ENCODE measurements around the gene TGFB3. TPM values are rescaled to one million over a fixed set of nuclear protein-coding genes. Genes with fewer than 3 reads are reported as not detected.

TGFB3 gene
- total RNA-seq, 4 donors from 2014 or later, result 16.1 to 85.3 (median 55.0) TPM

GRCh38 chr14:75987201-75987970 is 5.6 kb upstream of the TGFB3 start:
- H3K4me1 ChIP-seq, result peaks cover 0 to 5% of the 10 kb centered on the region in 2 donors
- no peak for TF ChIP-seq CTCF (IDR thresholded peaks at IDR 0.05)
- no peak for TF ChIP-seq POLR2A (IDR thresholded peaks at IDR 0.05)
- peak overlapping the region; percentile 81 to 87 for H3K27ac ChIP-seq
- H3K4me3 ChIP-seq, result no peak overlapping the region
- no peak for DNase-seq
- H3K36me3 ChIP-seq, result no peaks in the 10 kb centered on the region
- intact Hi-C loops (cut with DNase I; ENCODE audit: low total_unique reads), result no loop called here
- no peaks in the 10 kb centered on the region for H3K9me3 ChIP-seq
- no peaks in the 10 kb centered on the region for H3K27me3 ChIP-seq

GRCh38 chr14:75986439-75986765 is 4.6 kb upstream of the TGFB3 start:
- Histone ChIP-seq H3K27ac (peak overlapping the region; percentile 87 to 97), H3K9me3 (no peaks in the 10 kb centered on the region), H3K27me3 (no peaks in the 10 kb centered on the region), H3K4me3 (peak overlapping the region; percentile 75 to 84), H3K36me3 (no peaks in the 10 kb centered on the region), H3K4me1 (peaks cover 0 to 5% of the 10 kb centered on the region in 2 donors)
- TF ChIP-seq CTCF (IDR thresholded peaks at IDR 0.05) (no peak), POLR2A (IDR thresholded peaks at IDR 0.05) (no peak)
- intact Hi-C loops (cut with DNase I; ENCODE audit: low total_unique reads), result no loop called here
- DNase-seq, result no peak

- Histone ChIP-seq H3K27ac (peak within 1 kb of the TSS; percentile 97 to 99), H3K4me1 (peaks cover 0 to 5% of the 10 kb centered on the region in 2 donors), H3K27me3 (no peaks in the 10 kb centered on the region), H3K9me3 (no peaks in the 10 kb centered on the region), H3K4me3 (peak within 1 kb of the TSS; percentile 75 to 84), H3K36me3 (no peaks in the 10 kb centered on the region)
- peak; percentile 90 to 95 for DNase-seq
- intact Hi-C loops (cut with DNase I; ENCODE audit: low total_unique reads), result no loop called here
- TF ChIP-seq POLR2A (IDR thresholded peaks at IDR 0.05) (peak; percentile 62 to 86), CTCF (IDR thresholded peaks at IDR 0.05) (peak in 1 of 4 experiments; percentile 13)
Measured at GRCh38 chr14:75985618-75986438, 4.0 kb upstream of the TGFB3 start, which contains the start of gene IFT43. TSS of gene IFT43 (plus strand) at chr14:75985763. CDS start at chr14:75985787, 24 bp downstream.

- no peak for DNase-seq
- Histone ChIP-seq H3K4me3 (no peak overlapping the region), H3K9me3 (no peaks in the 10 kb centered on the region), H3K27me3 (no peaks in the 10 kb centered on the region), H3K27ac (peak overlapping the region; percentile 97 to 99), H3K36me3 (no peaks in the 10 kb centered on the region), H3K4me1 (peaks cover 0 to 9% of the 10 kb centered on the region in 2 donors)
- intact Hi-C loops (cut with DNase I; ENCODE audit: low total_unique reads), result no loop called here
- TF ChIP-seq CTCF (IDR thresholded peaks at IDR 0.05) (no peak), POLR2A (IDR thresholded peaks at IDR 0.05) (no peak)
Measured at GRCh38 chr14:75984674-75985073, 2.9 kb upstream of the TGFB3 start.

- no peaks in the 10 kb centered on the region for H3K27me3 ChIP-seq
- H3K27ac ChIP-seq, result peak overlapping the region; percentile 97 to 99
- no peaks in the 10 kb centered on the region for H3K9me3 ChIP-seq
- DNase-seq, result no peak
- peak overlapping the region; percentile 49 to 58 for H3K4me3 ChIP-seq
- H3K36me3 ChIP-seq, result no peaks in the 10 kb centered on the region
- peaks cover 0 to 9% of the 10 kb centered on the region in 2 donors for H3K4me1 ChIP-seq
- TF ChIP-seq CTCF (IDR thresholded peaks at IDR 0.05) (no peak), POLR2A (IDR thresholded peaks at IDR 0.05) (no peak)
- intact Hi-C loops (cut with DNase I; ENCODE audit: low total_unique reads), result no loop called here
Measured at GRCh38 chr14:75983019-75983358, 1.2 kb upstream of the TGFB3 start.

All from uterus (tissue), 4 donors.